Glutamatergic neuron (in vitro differentiated cells): Measurements from ENCODE around the gene CNOT4. TPM values are rescaled to one million over a fixed set of nuclear protein-coding genes. Genes with fewer than 3 reads are reported as not detected.
A peak's percentile ranks its signal among the peaks of the same experiment; 100 is the strongest.
"Not testable (repeated sequence)": the region's sequence is repeated elsewhere in the genome, so short reads cannot be mapped to it uniquely, and the experiment has no call there.

ENCODE experiments used
- DNase-seq: peaks from one replicate; pipeline ENCODE4 v3.0.0; 2022
- H3K27ac Mint-ChIP-seq: one replicate; pipeline ENCODE4 v1.8.0; 2020; ENCODE audit warnings: mild to moderate bottlenecking, mixed read lengths, inconsistent platforms; ENCODE audit not compliant: unreplicated experiment
- H3K27me3 Mint-ChIP-seq: one replicate; pipeline ENCODE4 v1.8.0; 2020; ENCODE audit warnings: mild to moderate bottlenecking, moderate library complexity, mixed read lengths, inconsistent platforms; ENCODE audit not compliant: unreplicated experiment
- H3K36me3 Mint-ChIP-seq: one replicate; pipeline ENCODE4 v1.8.0; 2020; ENCODE audit warnings: mild to moderate bottlenecking, mixed read lengths, inconsistent platforms; ENCODE audit not compliant: unreplicated experiment
- H3K4me1 Mint-ChIP-seq: one replicate; pipeline ENCODE4 v1.8.0; 2020; ENCODE audit warnings: mild to moderate bottlenecking, low read depth, mixed read lengths, inconsistent platforms; ENCODE audit not compliant: unreplicated experiment
- H3K4me3 Mint-ChIP-seq: one replicate; pipeline ENCODE4 v1.8.0; 2020; ENCODE audit warnings: mild to moderate bottlenecking, mixed read lengths, inconsistent platforms; ENCODE audit not compliant: unreplicated experiment
- H3K9me3 Mint-ChIP-seq: one replicate; pipeline ENCODE4 v1.8.0; 2020; ENCODE audit warnings: mild to moderate bottlenecking, moderate library complexity, mixed read lengths, inconsistent platforms; ENCODE audit not compliant: unreplicated experiment
- total RNA-seq: library from RNA; stranded (reverse); fragmentation: NEBNext Ultra II Directional; extraction: Animal tissue kit (Norgen Biotek cat#: 25700); gene quantifications from one replicate; pipeline ENCODE4 v1.2.1, GENCODE V29; 2021; ENCODE audit not compliant: unreplicated experiment
- TF ChIP-seq, protein P1 (sequence below): fragments of 200-600 bp; sonication (generic); IDR thresholded peaks from one replicate; pipeline ENCODE4 v1.5.0; 2021; ENCODE audit not compliant: partially characterized antibody, unreplicated experiment

Gene CNOT4
- total RNA-seq, 1 donor from 2014 or later, result 25.3 TPM

DNA sequence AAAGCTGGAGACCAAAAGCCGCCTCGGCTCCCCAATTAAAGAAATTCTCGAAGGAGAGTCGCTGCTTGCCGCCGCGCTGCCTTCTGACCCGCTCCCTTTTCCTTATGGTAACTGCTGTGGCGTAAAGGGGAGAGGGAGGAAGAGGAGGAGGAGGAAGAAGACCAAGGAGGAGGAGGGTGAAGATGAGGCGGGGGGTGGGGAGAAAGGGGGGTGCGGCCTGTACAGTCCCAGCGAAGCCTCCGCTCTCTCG, 388 bp downstream of the CNOT4 start:
- Mint-ChIP-seq H3K4me1 (peaks cover 7% of the 10 kb centered on the region), H3K27me3 (no peaks in the 10 kb centered on the region), H3K27ac (no peak overlapping the region), H3K4me3 (no peak overlapping the region), H3K36me3 (no peaks in the 10 kb centered on the region), H3K9me3 (no peaks in the 10 kb centered on the region)
- no peak for DNase-seq
- TF ChIP-seq, protein P1, sequence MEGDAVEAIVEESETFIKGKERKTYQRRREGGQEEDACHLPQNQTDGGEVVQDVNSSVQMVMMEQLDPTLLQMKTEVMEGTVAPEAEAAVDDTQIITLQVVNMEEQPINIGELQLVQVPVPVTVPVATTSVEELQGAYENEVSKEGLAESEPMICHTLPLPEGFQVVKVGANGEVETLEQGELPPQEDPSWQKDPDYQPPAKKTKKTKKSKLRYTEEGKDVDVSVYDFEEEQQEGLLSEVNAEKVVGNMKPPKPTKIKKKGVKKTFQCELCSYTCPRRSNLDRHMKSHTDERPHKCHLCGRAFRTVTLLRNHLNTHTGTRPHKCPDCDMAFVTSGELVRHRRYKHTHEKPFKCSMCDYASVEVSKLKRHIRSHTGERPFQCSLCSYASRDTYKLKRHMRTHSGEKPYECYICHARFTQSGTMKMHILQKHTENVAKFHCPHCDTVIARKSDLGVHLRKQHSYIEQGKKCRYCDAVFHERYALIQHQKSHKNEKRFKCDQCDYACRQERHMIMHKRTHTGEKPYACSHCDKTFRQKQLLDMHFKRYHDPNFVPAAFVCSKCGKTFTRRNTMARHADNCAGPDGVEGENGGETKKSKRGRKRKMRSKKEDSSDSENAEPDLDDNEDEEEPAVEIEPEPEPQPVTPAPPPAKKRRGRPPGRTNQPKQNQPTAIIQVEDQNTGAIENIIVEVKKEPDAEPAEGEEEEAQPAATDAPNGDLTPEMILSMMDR, result no peak

DNA sequence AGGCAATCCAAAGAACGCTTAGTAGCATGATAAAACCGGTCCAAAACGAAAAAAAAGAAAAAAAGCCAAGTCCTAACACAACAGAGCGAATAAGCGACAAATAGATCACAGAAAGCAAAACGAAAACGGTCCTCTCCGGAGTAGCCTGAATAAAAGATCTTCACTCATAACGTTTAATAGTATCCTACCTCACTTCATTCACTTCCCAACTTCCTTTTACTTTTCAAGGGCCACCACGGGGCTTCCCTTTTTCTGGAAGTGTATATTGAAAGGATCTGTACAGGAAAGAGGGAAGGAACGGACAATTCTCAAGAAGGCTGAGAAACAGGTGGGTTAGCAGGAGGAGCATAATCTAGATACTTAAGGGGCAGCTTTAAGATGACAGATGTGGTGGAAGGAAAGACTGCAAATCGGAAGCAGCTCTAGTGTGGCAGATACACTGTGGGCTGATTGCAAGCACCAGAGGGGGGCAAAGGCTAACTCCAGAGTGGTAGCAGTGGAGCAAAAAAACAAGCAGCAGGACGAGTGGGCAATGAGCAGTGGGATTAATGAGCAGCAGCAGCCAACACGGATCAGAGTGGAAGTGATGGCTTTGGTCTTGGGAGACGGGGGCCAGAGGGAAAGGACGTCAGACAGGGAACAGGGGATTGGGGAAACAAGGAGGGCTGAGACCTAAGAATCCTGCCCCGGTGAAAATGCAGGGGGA, 866 bp downstream of the CNOT4 start:
- H3K27ac Mint-ChIP-seq, result no peak overlapping the region
- H3K4me1 Mint-ChIP-seq, result peaks cover 7% of the 10 kb centered on the region
- peak; percentile 33 for DNase-seq
- no peaks in the 10 kb centered on the region for H3K9me3 Mint-ChIP-seq
- H3K36me3 Mint-ChIP-seq, result no peaks in the 10 kb centered on the region
- TF ChIP-seq, protein P1, result no peak
- H3K27me3 Mint-ChIP-seq, result no peaks in the 10 kb centered on the region
- no peak overlapping the region for H3K4me3 Mint-ChIP-seq

DNA sequence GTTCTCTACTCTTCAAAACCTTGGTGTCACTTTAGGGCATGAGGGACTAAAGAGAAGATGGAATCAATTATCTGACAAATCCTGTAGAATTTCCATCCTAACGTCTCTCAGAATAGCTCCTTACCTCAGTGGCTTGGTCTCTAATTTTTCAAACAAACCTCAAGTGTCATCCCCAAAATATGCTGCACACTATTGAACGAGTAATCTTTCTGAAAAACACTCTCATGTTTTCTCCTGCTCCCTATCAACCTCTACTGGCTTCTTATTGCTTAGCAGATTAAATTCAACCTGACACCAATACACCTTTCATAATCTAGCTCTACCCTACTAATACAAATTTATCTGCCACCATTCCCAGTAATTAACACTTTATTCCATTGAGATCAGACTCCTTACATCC, 8.5 kb downstream of the CNOT4 start:
- Mint-ChIP-seq H3K4me3 (no peak overlapping the region), H3K27ac (no peak overlapping the region), H3K36me3 (no peaks in the 10 kb centered on the region), H3K9me3 (no peaks in the 10 kb centered on the region), H3K27me3 (no peaks in the 10 kb centered on the region), H3K4me1 (peaks cover 2% of the 10 kb centered on the region)
- no peak for DNase-seq
- TF ChIP-seq, protein P1, result no peak

DNA sequence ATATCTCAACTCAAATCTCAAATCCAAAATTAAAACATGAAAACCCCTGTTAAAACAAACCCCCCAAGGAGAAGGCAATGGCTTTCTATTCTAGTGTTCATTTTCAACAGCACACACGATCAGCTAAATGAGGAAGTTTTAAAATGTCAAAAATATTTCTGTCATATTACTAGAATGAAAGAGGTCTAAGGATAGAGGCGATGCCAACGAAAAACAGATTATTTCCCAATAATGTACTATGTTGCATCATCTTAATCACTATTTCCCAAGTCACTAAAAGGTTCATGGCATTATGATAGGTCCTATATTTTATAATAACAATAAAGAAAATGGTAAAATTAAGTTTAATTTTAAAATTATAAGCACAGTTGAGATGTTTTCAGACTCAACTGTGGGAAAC, 10.1 kb downstream of the CNOT4 start:
- Mint-ChIP-seq H3K27me3 (no peaks in the 10 kb centered on the region), H3K9me3 (no peaks in the 10 kb centered on the region), H3K4me3 (no peak overlapping the region), H3K27ac (no peak overlapping the region), H3K36me3 (no peaks in the 10 kb centered on the region), H3K4me1 (peaks cover 2% of the 10 kb centered on the region)
- TF ChIP-seq, protein P1, result no peak
- no peak for DNase-seq

DNA sequence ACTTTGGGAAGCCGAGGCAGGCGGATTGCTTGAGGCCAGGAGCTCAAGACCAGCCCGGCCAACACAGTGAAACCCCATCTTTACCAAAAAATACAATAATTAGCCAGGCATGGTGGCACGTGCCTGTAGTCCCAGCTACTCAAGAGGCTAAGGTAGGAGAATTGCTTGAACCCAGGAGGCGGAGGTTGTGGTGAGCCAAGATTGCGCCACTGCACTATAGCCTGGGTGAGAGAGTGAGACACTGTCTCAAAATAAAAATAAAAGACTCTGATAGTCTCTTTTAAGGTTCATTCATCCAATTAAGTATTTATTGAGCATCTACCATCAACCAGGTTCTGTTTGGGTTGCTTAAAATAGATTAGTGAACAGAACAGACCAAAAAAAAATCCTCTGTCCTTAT, 12.7 kb downstream of the CNOT4 start:
- H3K9me3 Mint-ChIP-seq, H3K27me3 Mint-ChIP-seq, H3K4me3 Mint-ChIP-seq, H3K4me1 Mint-ChIP-seq, H3K36me3 Mint-ChIP-seq, H3K27ac Mint-ChIP-seq, DNase-seq: not testable (repeated sequence)
